KMS-11 (cell line): ENCODE results near the gene DLEU7.

Experiments used
- H2AFZ ChIP-seq: fragments of 200-600 bp; sonication (generic); 2 replicates; pipeline ENCODE4 v1.6.1; 2016; ENCODE audit warnings: antibody characterized with exemption, mixed run types, low read depth
- H3K27ac ChIP-seq: fragments of 200-600 bp; sonication (generic); 2 replicates; pipeline ENCODE4 v1.6.1; 2016; ENCODE audit warnings: mild to moderate bottlenecking, mixed run types
- H3K27me3 ChIP-seq: fragments of 200-600 bp; sonication (generic); 2 replicates; pipeline ENCODE4 v1.6.1; 2017; ENCODE audit warnings: mild to moderate bottlenecking, low read depth, mixed run types, moderate library complexity; ENCODE audit not compliant: insufficient read depth
- H3K36me3 ChIP-seq: fragments of 200-600 bp; sonication (generic); 2 replicates; pipeline ENCODE4 v1.6.1; 2017; ENCODE audit warnings: mild to moderate bottlenecking, mixed run types; ENCODE audit not compliant: insufficient read depth
- H3K4me1 ChIP-seq: fragments of 200-600 bp; sonication (generic); 2 replicates; pipeline ENCODE4 v1.6.1; 2016; ENCODE audit warnings: mild to moderate bottlenecking, low read depth, mixed run types; ENCODE audit not compliant: poor library complexity, severe bottlenecking
- H3K4me2 ChIP-seq: fragments of 200-600 bp; sonication (generic); 2 replicates; pipeline ENCODE4 v1.7.0; 2016; ENCODE audit warnings: mild to moderate bottlenecking, mixed run types
- H3K4me3 ChIP-seq: fragments of 200-600 bp; sonication (generic); IDR thresholded peaks from 2 replicates; pipeline ENCODE4 v1.6.1; 2017; ENCODE audit warnings: low read depth, low read length, mixed read lengths; ENCODE audit not compliant: insufficient read depth
- H3K79me2 ChIP-seq: fragments of 200-600 bp; sonication (generic); 2 replicates; pipeline ENCODE4 v1.6.1; 2016; ENCODE audit warnings: low read depth, mixed run types; ENCODE audit not compliant: insufficient read depth
- H3K9ac ChIP-seq: fragments of 200-600 bp; sonication (generic); 2 replicates; pipeline ENCODE4 v1.6.1; 2016; ENCODE audit warnings: mild to moderate bottlenecking, mixed run types
- H4K20me1 ChIP-seq: fragments of 200-600 bp; sonication (generic); 2 replicates; pipeline ENCODE4 v1.6.1; 2016; ENCODE audit warnings: mild to moderate bottlenecking, mixed run types; ENCODE audit not compliant: insufficient read depth
- CTCF ChIP-seq: fragments of 200-600 bp; sonication (generic); conservative IDR thresholded peaks from 2 replicates; pipeline ENCODE4 v1.6.1; 2017; ENCODE audit warnings: low read depth, mild to moderate bottlenecking, antibody characterized with exemption, low read length, moderate library complexity, mixed read lengths

Gene DLEU7

GRCh38 chr13:50888362-50888761 is 44.9 kb upstream of the DLEU7 start:
- no peaks in the 10 kb centered on the region for H3K79me2 ChIP-seq
- H2AFZ ChIP-seq = no peak overlapping the region
- peaks cover 48% of the 10 kb centered on the region for H3K4me1 ChIP-seq
- H3K27me3 ChIP-seq = no peaks in the 10 kb centered on the region
- H3K36me3 ChIP-seq = no peaks in the 10 kb centered on the region
- no peak overlapping the region for H3K9ac ChIP-seq
- TF ChIP-seq CTCF = no peak
- no peaks in the 10 kb centered on the region for H4K20me1 ChIP-seq
- H3K4me3 ChIP-seq = no peak overlapping the region
- no peak overlapping the region for H3K4me2 ChIP-seq
- H3K27ac ChIP-seq = no peak overlapping the region

- Histone ChIP-seq H2AFZ (no peak overlapping the region), H3K27ac (no peak overlapping the region), H3K9ac (no peak overlapping the region), H3K79me2 (no peaks in the 10 kb centered on the region), H3K4me3 (no peak overlapping the region), H3K4me2 (no peak overlapping the region), H3K4me1 (peaks cover 37% of the 10 kb centered on the region), H3K36me3 (no peaks in the 10 kb centered on the region), H3K27me3 (no peaks in the 10 kb centered on the region), H4K20me1 (no peaks in the 10 kb centered on the region)
- no peak for TF ChIP-seq CTCF
Observed at GRCh38 chr13:50887151-50887550, 43.7 kb upstream of the DLEU7 start.

- Histone ChIP-seq H2AFZ (no peak overlapping the region), H4K20me1 (no peaks in the 10 kb centered on the region), H3K4me2 (no peak overlapping the region), H3K4me1 (peaks cover 8% of the 10 kb centered on the region), H3K36me3 (no peaks in the 10 kb centered on the region), H3K79me2 (no peaks in the 10 kb centered on the region), H3K27me3 (no peaks in the 10 kb centered on the region), H3K4me3 (no peak overlapping the region), H3K27ac (no peak overlapping the region), H3K9ac (no peak overlapping the region)
- no peak for TF ChIP-seq CTCF
Observed at GRCh38 chr13:50884265-50884664, 40.8 kb upstream of the DLEU7 start.

GRCh38 chr13:50883728-50884127 is 40.2 kb upstream of the DLEU7 start:
- no peak overlapping the region for H3K4me3 ChIP-seq
- no peaks in the 10 kb centered on the region for H3K27me3 ChIP-seq
- no peak overlapping the region for H2AFZ ChIP-seq
- H3K4me1 ChIP-seq = peaks cover 3% of the 10 kb centered on the region
- TF ChIP-seq CTCF = no peak
- no peaks in the 10 kb centered on the region for H3K79me2 ChIP-seq
- no peak overlapping the region for H3K9ac ChIP-seq
- no peak overlapping the region for H3K27ac ChIP-seq
- H4K20me1 ChIP-seq = no peaks in the 10 kb centered on the region
- no peaks in the 10 kb centered on the region for H3K36me3 ChIP-seq
- H3K4me2 ChIP-seq = no peak overlapping the region
